Measurements from ENCODE around the gene FLNA. TPM values are rescaled to one million over a fixed set of nuclear protein-coding genes. Genes with fewer than 3 reads are reported as not detected.

FLNA gene
- total and polyA plus RNA-seq, 9 of the 15 experiments (the other 6 are each of a cell fraction or from before 2014, with no cell fraction given): 6.2 to 735 (median 135) TPM

GRCh38 chrX:154369449-154370299, 4.8 kb downstream of the FLNA start:
- H3K4me3 ChIP-seq: peak overlapping the region; percentile 89
- 3% methylated on average over 7 of the region's 13 CpGs for WGBS (ENCODE audit: insufficient coverage, low coverage, missing lambda C conversion rate)
- peaks cover 42% of the 10 kb centered on the region; the same call in 2 of the 3 replicates for H3K36me3 ChIP-seq (ENCODE audit: control insufficient read depth, insufficient read depth, low read length)
- no peaks in the 10 kb centered on the region; the same call in 1 of the 2 replicates for H4K20me1 ChIP-seq (replicated peaks; ENCODE audit: control insufficient read depth, insufficient read depth, low read length)
- FAIRE-seq (peak; percentile 85), DNase-seq (ENCODE audit: extremely low read depth in 1 of 4, low spot score in 3 of 4) (peak; percentile 54 to 90 (median 68)), ATAC-seq (peak; percentile 23)
- intact Hi-C loops (cut with micrococcal nuclease) (loop anchor here (5.0 to 10.0 kb wide), 2 partner anchors 125 to 448 kb away; partner anchors contain the start of gene SLC10A3), in situ Hi-C loops (cut with MboI) (loop anchor here (10.0 kb wide), 1 partner anchor 165 kb away; no protein-coding TSS in a partner anchor)
- H2AFZ ChIP-seq (ENCODE audit: low read depth, low read length): no peak overlapping the region
- peaks cover 18 to 85% of the 10 kb centered on the region in 2 experiments for H3K4me1 ChIP-seq (replicated peaks in 1 of 2; ENCODE audit: control insufficient read depth in 2 of 2, insufficient read depth in 2 of 2, low read length in 2 of 2)
- H3K9ac ChIP-seq (ENCODE audit: insufficient read depth in 1 of 2, low read depth in 2 of 2, low read length in 2 of 2): peak overlapping the region; percentile 94 to 96
- no peaks in the 10 kb centered on the region for H3K9me3 ChIP-seq (replicated peaks; ENCODE audit: control insufficient read depth, insufficient read depth, low read depth, low read length)
- H3K27me3 ChIP-seq (ENCODE audit: control insufficient read depth in 2 of 2, insufficient read depth in 2 of 2, low read length in 2 of 2): no peaks in the 10 kb centered on the region
- peaks cover 61% of the 10 kb centered on the region for H3K79me2 ChIP-seq (ENCODE audit: control insufficient read depth, insufficient read depth, low read length)
- BruUV-seq (replicated peaks): TSS peak; percentile 96
- ChIA-PET POLR2A (interaction anchor here (0.6 to 1.3 kb wide), 6 partner anchors 12 to 174 kb away, joined by 3 to 5 read pairs (median 4); no protein-coding TSS in a partner anchor), CTCF (ENCODE audit: low intra/inter-chr PET ratio) (no interaction called here)
- peak overlapping the region; percentile 96 for H3K4me2 ChIP-seq (ENCODE audit: insufficient read depth, low read length)
- no peaks in the 10 kb centered on the region for H3K9me1 ChIP-seq (ENCODE audit: control insufficient read depth, insufficient read depth, low read length)
- peak overlapping the region; percentile 99 for H3K27ac ChIP-seq (ENCODE audit: extremely low read depth, low read depth, low read length)
- TF ChIP-seq OTX1 (CRISPR knock-in tag; IDR thresholded peaks at IDR 0.05): no peak
- TF ChIP-seq ZNF584 (CRISPR knock-in tag; IDR thresholded peaks at IDR 0.05; ENCODE audit: low read depth): no peak
- no peak for TF ChIP-seq NEUROD1 (IDR thresholded peaks at IDR 0.05; ENCODE audit: borderline replicate concordance, low read depth, low read length, partially characterized antibody)
- TF ChIP-seq MLX (CRISPR knock-in tag; conservative IDR thresholded peaks at IDR 0.05): no peak
- no peak for TF ChIP-seq ZNF217 (CRISPR knock-in tag; IDR thresholded peaks at IDR 0.05)
- no peak for TF ChIP-seq MEF2A (IDR thresholded peaks at IDR 0.05; ENCODE audit: control insufficient read depth, low read depth, low read length)
- TF ChIP-seq CTCFL (IDR thresholded peaks at IDR 0.05; ENCODE audit: borderline replicate concordance, insufficient read depth, low read depth, low read length, poor library complexity, severe bottlenecking): no peak
- TF ChIP-seq NRF1 (conservative IDR thresholded peaks at IDR 0.05 in 1 of 2, IDR thresholded peaks at IDR 0.05 in 1 of 2): 0 out of 4 replicates have a peak, but pooled peaks of 1 of the 2 experiments have one; percentile 6
- no peak for TF ChIP-seq USF2 (CRISPR knock-in tag; IDR thresholded peaks at IDR 0.05)
- no peak for TF ChIP-seq CXXC5 (CRISPR knock-in tag; IDR thresholded peaks at IDR 0.05)
- no peak for TF ChIP-seq ZNF280A (IDR thresholded peaks at IDR 0.05; ENCODE audit: low read depth, partially characterized antibody)
